ENCODE data around the gene PGLYRP2. TPM values are rescaled to one million over a fixed set of nuclear protein-coding genes. Genes with fewer than 3 reads are reported as not detected.

PGLYRP2 gene, protein sequence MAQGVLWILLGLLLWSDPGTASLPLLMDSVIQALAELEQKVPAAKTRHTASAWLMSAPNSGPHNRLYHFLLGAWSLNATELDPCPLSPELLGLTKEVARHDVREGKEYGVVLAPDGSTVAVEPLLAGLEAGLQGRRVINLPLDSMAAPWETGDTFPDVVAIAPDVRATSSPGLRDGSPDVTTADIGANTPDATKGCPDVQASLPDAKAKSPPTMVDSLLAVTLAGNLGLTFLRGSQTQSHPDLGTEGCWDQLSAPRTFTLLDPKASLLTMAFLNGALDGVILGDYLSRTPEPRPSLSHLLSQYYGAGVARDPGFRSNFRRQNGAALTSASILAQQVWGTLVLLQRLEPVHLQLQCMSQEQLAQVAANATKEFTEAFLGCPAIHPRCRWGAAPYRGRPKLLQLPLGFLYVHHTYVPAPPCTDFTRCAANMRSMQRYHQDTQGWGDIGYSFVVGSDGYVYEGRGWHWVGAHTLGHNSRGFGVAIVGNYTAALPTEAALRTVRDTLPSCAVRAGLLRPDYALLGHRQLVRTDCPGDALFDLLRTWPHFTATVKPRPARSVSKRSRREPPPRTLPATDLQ
- total RNA-seq (ENCODE audit: low replicate concordance) = not detected in 2 replicates

DNA sequence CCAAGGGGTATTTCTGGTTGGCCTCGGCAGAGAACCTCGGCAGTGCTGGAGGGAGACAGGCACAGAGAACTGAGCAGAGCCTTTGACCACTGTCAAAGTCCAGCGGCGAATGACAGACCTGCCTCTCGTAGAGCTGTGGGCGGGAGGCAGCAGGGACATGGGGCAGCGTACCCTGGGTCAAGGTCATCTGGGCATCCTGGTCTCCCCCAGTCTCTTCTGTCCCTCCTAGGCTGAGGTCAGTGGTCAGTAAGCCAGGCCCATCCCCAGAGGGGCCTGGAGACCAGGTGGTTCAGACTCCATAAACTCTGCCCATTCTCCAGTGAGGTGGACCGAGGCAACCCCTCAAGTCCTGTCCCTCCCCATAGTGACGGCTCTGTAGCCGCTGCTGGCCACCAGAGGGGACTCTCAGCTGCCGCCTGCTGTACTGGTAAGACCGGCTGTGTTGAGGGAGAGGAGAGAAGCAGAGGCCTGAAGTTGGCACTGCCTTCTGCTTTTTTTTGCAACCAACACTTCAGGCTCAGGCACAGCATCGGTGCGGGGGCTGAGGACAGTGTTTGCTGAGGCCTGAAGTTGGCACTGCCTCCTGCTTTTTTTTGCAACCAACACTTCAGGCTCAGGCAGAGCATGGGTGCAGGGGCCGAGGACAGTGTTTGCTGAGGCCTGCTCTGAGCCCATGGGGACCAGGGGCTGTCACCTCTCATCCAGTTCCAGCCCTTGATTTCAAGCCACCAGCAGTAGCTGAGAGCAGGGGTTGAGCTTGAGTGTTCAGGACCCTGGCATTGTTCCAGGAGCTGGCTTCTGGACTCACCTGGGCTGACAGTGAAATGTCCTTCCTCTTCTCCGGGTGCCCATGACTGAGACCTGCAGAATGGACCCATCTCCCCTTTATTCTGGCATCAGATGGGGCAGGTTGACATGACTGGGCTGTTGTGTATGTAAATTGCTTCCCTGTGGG lies at the start of gene PGLYRP2:
Gene PGLYRP2 (minus strand): TSS at position 111 of the 955 bp plus-strand sequence. CDS start 130 bp downstream, outside the sequence.
- H3K4me1 ChIP-seq = no peaks in the 10 kb centered on the region
- no peak within 1 kb of the TSS for H2AFZ ChIP-seq (replicated peaks)
- H3K79me2 ChIP-seq (ENCODE audit: low read depth) = no peaks in the 10 kb centered on the region
- no peak within 1 kb of the TSS for H3K4me2 ChIP-seq
- no peak for DNase-seq (ENCODE audit: low spot score)
- no peak within 1 kb of the TSS for H3K4me3 Mint-ChIP-seq
- H3K9ac ChIP-seq = no peak within 1 kb of the TSS
- H3K27me3 Mint-ChIP-seq (ENCODE audit: insufficient read depth, low read depth) = peaks cover 9% of the 10 kb centered on the region
- no peaks in the 10 kb centered on the region for H3K27me3 ChIP-seq
- no peaks in the 10 kb centered on the region for H3K4me1 Mint-ChIP-seq
- TF ChIP-seq, protein P1, sequence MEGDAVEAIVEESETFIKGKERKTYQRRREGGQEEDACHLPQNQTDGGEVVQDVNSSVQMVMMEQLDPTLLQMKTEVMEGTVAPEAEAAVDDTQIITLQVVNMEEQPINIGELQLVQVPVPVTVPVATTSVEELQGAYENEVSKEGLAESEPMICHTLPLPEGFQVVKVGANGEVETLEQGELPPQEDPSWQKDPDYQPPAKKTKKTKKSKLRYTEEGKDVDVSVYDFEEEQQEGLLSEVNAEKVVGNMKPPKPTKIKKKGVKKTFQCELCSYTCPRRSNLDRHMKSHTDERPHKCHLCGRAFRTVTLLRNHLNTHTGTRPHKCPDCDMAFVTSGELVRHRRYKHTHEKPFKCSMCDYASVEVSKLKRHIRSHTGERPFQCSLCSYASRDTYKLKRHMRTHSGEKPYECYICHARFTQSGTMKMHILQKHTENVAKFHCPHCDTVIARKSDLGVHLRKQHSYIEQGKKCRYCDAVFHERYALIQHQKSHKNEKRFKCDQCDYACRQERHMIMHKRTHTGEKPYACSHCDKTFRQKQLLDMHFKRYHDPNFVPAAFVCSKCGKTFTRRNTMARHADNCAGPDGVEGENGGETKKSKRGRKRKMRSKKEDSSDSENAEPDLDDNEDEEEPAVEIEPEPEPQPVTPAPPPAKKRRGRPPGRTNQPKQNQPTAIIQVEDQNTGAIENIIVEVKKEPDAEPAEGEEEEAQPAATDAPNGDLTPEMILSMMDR (IDR thresholded peaks at IDR 0.05) = no peak
- TF ChIP-seq EZH2phosphoT487 (IDR thresholded peaks at IDR 0.05) (no peak), EZH2 (IDR thresholded peaks at IDR 0.05) (no peak)
- H3K27ac ChIP-seq = no peak within 1 kb of the TSS
- H4K20me1 ChIP-seq (ENCODE audit: low read depth) = no peaks in the 10 kb centered on the region
- H3K36me3 ChIP-seq = no peaks in the 10 kb centered on the region
- H3K27ac Mint-ChIP-seq = no peak within 1 kb of the TSS
- no peaks in the 10 kb centered on the region for H3K36me3 Mint-ChIP-seq
- no peak within 1 kb of the TSS for H3K4me3 ChIP-seq
- no peaks in the 10 kb centered on the region for H3F3A ChIP-seq (ENCODE audit: low read depth)
- H3K9me3 Mint-ChIP-seq = no peaks in the 10 kb centered on the region
- H3K9me3 ChIP-seq (ENCODE audit: low read depth) = no peaks in the 10 kb centered on the region

DNA sequence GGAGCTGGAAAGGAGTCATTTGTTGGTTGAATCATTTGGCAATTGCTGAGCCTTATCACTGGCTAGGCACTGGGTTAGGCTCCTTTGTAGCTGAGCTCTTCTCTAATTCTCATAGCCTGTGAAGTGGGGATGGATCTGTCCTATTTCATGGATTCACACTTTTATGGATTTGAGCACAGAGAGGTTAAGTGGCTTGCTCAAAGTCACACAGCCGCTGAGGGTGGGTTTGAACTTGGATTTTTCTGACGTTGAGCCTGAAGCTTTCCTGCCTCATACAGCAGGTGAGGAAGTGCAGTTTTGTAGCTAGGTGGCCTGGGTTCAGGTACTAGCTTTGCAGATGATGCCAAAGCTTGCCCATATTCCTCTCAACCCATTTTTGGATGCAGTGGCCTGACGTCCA lies 48.4 kb upstream of the PGLYRP2 start:
- Histone ChIP-seq H3K27me3 (no peaks in the 10 kb centered on the region), H3K4me1 (no peaks in the 10 kb centered on the region), H3K36me3 (no peaks in the 10 kb centered on the region), H3K4me2 (no peak overlapping the region), H2AFZ (replicated peaks) (no peak overlapping the region), H3K9me3 (ENCODE audit: low read depth) (no peaks in the 10 kb centered on the region), H4K20me1 (ENCODE audit: low read depth) (no peaks in the 10 kb centered on the region), H3K27ac (no peak overlapping the region), H3F3A (ENCODE audit: low read depth) (no peaks in the 10 kb centered on the region), H3K9ac (no peak overlapping the region), H3K79me2 (ENCODE audit: low read depth) (no peaks in the 10 kb centered on the region), H3K4me3 (no peak overlapping the region)
- Mint-ChIP-seq H3K4me1 (no peaks in the 10 kb centered on the region), H3K27me3 (ENCODE audit: insufficient read depth, low read depth) (peaks cover 8% of the 10 kb centered on the region), H3K9me3 (no peaks in the 10 kb centered on the region), H3K36me3 (no peaks in the 10 kb centered on the region), H3K27ac (no peak overlapping the region), H3K4me3 (no peak overlapping the region)
- no peak for DNase-seq (ENCODE audit: low spot score)
- no peak for TF ChIP-seq EZH2phosphoT487 (IDR thresholded peaks at IDR 0.05)
- TF ChIP-seq EZH2 (IDR thresholded peaks at IDR 0.05) = no peak
- TF ChIP-seq, protein P1 (IDR thresholded peaks at IDR 0.05) = no peak

DNA sequence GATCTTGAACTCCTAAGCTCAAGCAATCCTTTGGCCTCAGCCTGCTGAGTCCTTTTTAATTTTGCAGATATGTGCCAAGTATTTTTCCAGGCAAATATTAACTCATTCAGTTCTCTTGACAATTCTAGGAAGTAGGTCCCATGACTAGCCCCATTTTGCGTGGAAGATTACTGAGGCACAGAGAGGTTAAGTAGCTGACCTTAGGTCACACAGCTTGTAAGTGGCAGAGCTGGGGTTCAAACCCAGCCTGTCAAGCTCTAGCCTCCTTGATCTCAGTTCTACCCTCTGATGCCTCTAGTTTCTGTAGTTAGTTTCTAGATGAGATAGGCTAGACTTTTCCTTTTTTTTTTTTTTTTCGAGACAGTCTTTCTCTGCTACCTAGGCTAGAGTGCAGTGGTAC lies 47.1 kb upstream of the PGLYRP2 start:
- H4K20me1 ChIP-seq (ENCODE audit: low read depth) = no peaks in the 10 kb centered on the region
- no peaks in the 10 kb centered on the region for H3F3A ChIP-seq (ENCODE audit: low read depth)
- H3K4me2 ChIP-seq = no peak overlapping the region
- no peaks in the 10 kb centered on the region for H3K36me3 Mint-ChIP-seq
- no peaks in the 10 kb centered on the region for H3K4me1 Mint-ChIP-seq
- no peaks in the 10 kb centered on the region for H3K4me1 ChIP-seq
- H2AFZ ChIP-seq (replicated peaks) = no peak overlapping the region
- no peaks in the 10 kb centered on the region for H3K79me2 ChIP-seq (ENCODE audit: low read depth)
- H3K36me3 ChIP-seq = no peaks in the 10 kb centered on the region
- H3K27me3 Mint-ChIP-seq (ENCODE audit: insufficient read depth, low read depth) = peaks cover 4% of the 10 kb centered on the region
- no peak overlapping the region for H3K27ac ChIP-seq
- H3K9me3 Mint-ChIP-seq = no peaks in the 10 kb centered on the region
- no peak overlapping the region for H3K4me3 Mint-ChIP-seq
- H3K27ac Mint-ChIP-seq = no peak overlapping the region
- no peaks in the 10 kb centered on the region for H3K9me3 ChIP-seq (ENCODE audit: low read depth)
- H3K4me3 ChIP-seq = no peak overlapping the region
- no peak overlapping the region for H3K9ac ChIP-seq
- H3K27me3 ChIP-seq = no peaks in the 10 kb centered on the region
- no peak for TF ChIP-seq EZH2 (IDR thresholded peaks at IDR 0.05)
- TF ChIP-seq, protein P1 (IDR thresholded peaks at IDR 0.05) = no peak
- TF ChIP-seq EZH2phosphoT487 (IDR thresholded peaks at IDR 0.05) = no peak
- no peak for DNase-seq (ENCODE audit: low spot score)

All from neural progenitor cell (in vitro differentiated cells).